NCI-H748 treated with DMSO at 0.1 percent for 48 hours (cell line): ENCODE measurements around the gene TCTN3.
"Not testable (repeated sequence)": the region's sequence is repeated elsewhere in the genome, so short reads cannot be mapped to it uniquely, and the experiment has no call there.

Source experiments
- DNase-seq: peaks from one replicate; lab custom pipeline; 2025; lab: John Stamatoyannopoulos, UW

TCTN3 gene

GRCh38 chr10:95683966-95684365, 9.8 kb downstream of the TCTN3 start:
- no peak for DNase-seq

DNA sequence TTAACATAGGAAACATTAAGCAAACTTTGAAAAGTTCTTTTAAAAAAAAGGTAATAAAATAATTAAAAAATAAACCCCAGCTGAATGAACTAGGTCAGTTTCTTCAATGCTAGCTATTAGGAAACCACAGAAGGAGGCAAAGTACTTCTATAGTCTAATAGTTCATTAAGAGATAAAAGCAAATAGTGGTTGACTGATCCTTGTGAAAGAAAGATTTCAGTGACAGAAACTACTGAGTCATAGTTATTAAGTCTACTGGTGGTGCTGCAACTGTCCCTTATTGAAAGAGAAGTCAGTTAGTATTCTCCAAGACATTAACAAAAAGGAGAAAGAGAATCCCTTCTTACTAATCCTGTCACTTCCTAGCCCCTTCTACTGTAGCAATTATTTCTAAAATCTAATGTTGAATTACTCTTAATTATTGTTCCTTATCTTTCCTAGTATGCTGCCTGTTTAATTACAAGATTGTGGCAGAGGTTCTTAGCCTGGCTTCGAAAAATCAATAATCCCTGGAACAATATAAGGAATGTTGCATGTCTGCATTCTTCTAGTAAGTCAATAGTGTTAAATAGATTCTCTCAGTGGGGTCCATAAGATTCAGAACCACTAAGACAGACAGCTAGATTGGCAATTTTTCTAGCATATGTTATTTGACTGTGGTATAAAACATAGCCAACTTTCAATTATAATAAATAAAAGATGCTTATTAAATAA, 18.2 kb downstream of the TCTN3 start:
- no peak for DNase-seq

DNA sequence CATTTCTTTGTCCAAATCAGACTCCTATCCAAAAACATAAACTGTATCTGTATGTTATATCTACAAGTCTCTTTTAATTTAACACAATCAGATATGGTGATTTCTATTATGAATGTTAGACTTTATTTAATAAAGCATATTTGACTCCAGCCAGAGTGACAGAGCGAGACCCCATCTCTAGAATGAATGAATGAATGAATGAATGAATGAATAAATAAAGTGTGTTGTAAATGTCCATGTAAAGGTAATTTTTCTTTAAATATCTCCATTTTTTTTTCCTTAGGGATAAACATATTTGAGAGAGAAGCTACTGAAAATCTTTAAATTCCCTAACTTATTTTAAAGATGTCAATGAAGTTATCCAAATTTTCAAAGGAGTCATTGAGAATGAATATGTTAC, 19.1 kb downstream of the TCTN3 start:
- DNase-seq: no peak

DNA sequence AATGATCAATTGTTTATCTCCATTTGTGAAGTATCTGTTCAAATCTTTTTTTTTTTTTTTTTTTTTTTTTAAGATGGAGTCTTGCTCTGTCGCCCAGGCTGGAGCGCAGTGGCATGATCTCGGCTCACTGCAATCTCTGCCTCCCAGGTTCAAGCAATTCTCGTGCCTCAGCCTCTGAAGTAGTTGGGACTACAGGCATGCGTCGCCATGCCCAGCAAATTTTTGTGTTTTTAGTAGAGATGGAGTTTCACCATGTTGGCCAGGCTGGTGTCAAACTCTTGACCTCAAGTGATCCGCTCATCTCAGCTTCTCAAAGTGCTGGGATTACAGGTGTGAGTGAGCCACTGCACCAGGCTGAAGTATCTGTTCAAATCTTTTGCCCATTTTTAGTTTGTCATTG, 21.1 kb downstream of the TCTN3 start:
- not testable (repeated sequence) for DNase-seq

DNA sequence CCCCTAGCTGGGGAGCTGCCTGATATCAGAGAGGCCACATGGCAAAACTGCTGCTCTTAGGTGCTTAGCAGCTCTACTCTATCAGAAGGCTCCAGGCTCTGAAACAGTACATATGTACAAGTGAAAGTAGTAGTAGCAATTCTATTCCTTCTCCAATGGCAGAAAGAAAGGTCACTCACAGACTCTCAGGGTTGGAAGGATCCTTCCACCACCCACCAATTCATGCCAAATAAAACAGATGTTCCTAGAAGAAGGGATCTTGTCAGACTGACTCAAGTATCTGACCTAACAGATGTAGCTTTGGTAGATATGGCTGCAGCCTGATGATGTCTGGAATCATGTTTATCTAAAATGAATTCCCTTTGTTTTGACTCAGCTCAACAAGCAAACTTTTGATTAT, 29.2 kb downstream of the TCTN3 start:
- DNase-seq: no peak

GRCh38 chr10:95663496-95663895, 30.2 kb downstream of the TCTN3 start:
- DNase-seq: no peak

GRCh38 chr10:95661818-95662217, 31.9 kb downstream of the TCTN3 start:
- DNase-seq: no peak

- no peak for DNase-seq
Measured at GRCh38 chr10:95660283-95660682, 33.4 kb downstream of the TCTN3 start.

DNA sequence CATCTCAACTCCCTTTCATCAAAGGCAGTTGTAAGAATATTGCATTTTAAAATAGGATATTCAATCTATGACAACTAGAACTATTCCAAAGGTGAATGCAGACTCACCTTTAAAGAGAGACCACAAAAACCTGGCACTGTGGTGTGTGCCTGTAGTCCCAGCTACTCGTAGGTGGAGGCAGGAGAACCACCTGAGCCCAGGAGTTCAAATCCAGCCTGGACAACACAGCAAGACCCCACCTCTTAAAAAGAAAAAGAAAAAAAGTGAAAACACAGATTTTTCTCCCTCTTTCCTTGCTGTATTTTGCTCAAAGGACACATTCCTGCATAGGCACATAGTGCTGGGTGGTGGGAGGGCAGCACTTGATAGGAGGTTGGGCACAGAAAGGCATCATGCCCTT, 36.5 kb downstream of the TCTN3 start:
- no peak for DNase-seq

GRCh38 chr10:95656291-95657164, 37.2 kb downstream of the TCTN3 start, which contains the start of gene ALDH18A1:
Gene ALDH18A1 (minus strand): TSS chr10:95656711. CDS start chr10:95653377, 3,334 bp downstream.
- peak; percentile 23 for DNase-seq

DNA sequence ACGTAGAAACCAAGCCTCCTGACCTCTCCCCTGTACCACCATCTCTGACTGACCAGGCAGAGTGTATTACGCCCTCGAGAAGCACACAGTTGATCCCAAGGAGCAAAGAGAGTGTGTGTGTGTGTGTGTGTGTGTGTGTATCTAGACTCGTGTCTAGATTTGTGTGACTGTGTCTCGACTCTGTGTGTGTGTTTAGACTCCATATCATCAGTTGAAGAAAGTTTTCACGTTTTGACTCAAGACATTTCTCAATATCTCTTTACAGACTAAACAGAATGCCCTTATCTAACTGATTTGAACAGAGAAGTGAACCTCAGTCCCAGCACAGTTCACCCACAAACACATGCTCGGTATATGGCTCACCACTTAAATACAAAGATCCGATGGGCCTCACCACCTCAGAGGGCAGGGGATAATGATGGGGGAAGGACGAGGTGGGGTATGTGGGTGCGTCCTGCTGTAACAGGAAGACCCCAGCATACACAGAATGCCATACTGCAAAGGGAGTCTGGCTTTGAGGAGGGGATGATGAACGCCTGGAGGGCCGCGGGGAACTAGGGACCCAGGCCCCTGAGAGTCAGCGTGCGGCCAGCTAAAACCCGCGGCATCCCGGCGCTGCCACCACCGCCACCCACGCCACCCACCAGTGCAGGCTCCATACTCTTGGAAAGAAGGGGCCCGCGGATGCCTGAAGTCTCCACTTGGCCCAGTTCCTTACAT, 38.0 kb downstream of the TCTN3 start:
- no peak for DNase-seq

DNA sequence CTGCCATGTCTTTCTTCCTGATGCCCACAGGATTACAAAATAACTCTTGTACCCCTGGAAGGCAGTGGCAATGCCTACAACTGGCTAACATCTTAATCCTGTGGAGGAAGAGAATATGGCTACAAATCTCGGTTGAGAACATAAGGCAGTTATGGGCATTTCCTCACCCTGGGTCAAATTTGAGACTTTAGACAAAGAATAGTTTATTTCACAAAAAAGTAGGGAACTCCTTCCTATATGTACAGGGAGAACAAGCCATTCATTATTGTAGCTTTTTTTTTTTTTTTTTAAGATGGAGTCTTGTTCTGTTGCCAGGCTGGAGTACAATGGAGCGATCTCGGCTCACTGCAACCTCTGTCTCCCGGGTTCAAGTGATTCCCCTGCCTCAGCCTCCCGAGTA, 39.8 kb downstream of the TCTN3 start:
- DNase-seq: no peak

DNA sequence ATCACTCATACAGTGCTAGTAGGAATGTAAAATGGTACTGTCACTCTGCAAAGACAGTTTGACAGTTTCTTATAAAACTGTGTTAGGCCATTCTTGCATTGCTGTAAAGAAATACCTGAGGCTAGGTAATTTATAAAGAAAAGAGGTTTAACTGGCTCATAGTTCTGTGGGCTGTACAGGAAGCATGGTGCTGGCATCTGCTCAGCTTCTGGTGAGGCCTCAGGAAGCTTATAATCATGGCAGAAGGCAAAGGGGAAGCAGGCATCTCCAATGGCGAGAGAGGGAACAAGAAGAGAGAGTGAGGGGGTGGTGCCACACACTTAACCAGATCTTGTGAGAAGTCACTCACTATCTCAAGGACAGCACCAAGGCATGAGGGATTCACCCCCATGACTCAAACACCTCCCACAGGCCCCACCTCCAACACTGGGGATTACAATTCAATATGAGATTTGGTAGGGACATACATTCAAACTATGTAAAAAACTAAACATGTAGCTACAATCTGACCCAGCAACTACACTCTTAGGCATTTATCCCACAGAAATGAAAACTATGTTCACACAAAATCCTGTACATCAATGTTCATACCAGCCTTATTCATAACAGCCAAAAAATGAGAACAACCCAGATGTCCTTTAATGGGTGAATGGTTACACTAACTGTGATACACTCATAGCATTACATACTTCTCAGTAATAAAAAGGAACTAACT, 42.2 kb downstream of the TCTN3 start:
- no peak for DNase-seq

DNA sequence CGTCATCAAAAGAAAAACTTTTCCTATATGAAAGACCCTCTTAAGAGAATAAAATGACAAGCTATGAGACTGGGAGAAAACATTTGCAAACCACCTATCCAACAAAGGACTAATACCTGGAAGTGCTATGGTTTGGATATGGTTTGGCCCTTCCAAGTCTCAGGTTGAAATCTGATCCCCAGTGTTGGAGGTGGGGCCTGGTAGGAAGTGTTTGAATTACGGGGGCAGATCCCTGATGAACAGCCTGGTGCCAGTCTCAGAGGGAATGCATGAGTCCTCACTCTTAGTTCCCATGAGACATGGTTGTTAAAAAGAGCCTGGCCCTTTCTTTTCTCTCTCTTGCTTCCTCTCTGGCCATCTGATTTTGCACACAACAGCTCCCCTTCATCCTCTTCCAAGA, 43.5 kb downstream of the TCTN3 start:
- DNase-seq: no peak

- no peak for DNase-seq
Measured at GRCh38 chr10:95648138-95648537, 45.6 kb downstream of the TCTN3 start.

- DNase-seq: no peak
Measured at GRCh38 chr10:95646160-95646559, 47.6 kb downstream of the TCTN3 start.

DNA sequence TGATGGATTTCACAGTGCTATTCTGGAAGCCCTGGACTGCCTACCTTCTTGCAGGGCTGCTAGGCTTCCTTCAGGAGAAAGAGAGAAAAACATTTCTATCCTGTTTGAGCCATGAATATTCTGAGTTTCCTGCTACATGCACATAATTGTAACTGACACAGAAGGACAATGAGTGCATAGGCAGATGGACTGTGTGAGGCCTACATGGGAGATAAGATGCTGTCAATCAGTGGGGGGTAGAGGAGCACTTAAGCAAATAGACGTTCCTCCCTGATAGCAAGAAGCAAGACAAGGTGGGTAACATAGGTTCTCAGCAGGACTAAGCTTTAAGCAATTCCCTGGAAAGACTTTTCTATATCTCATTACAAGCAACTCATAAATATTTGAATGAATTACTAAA, 48.8 kb downstream of the TCTN3 start:
- no peak for DNase-seq

GRCh38 chr10:95640891-95641315, 52.8 kb downstream of the TCTN3 start:
- no peak for DNase-seq

DNA sequence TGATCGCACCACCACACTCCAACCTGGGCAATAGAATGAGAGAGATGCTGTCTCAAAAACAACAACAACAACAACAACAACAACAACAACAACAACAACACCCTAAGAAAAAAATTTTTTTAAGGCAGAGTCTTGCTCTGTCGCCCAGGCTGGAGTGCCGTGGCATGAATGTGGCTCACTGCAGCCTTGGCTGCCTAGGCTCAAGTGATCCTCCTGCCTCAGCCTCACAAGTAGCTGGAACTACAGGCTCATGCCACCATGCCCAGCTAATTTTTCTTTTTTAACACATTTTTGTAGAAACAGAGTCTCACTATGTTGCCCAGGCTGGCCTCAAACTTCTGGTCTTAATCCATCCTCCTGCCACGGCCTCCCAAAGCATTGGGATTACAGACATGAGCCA, 55.8 kb downstream of the TCTN3 start:
- DNase-seq: no peak

DNA sequence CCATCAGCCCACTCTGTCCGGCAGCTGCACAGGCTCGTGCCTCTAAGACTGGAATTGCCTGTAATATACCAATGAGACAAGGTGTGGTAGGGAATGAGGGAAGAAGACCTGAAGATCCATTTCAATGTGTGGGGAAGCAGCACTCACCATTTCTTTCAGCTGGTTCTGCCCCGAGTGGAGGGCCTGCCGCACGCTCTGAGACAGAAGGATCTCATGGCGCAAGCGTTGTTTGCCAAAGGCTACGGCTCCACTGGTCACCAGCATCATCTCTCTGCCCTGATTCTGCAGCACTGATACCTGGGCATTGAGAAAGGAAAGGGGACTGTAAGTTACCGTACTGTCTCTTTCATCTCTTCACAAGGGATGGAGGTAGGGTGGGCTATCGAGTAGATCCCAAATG, 56.6 kb downstream of the TCTN3 start:
- no peak for DNase-seq

- DNase-seq: no peak
Measured at GRCh38 chr10:95635319-95635733, 58.4 kb downstream of the TCTN3 start.

DNA sequence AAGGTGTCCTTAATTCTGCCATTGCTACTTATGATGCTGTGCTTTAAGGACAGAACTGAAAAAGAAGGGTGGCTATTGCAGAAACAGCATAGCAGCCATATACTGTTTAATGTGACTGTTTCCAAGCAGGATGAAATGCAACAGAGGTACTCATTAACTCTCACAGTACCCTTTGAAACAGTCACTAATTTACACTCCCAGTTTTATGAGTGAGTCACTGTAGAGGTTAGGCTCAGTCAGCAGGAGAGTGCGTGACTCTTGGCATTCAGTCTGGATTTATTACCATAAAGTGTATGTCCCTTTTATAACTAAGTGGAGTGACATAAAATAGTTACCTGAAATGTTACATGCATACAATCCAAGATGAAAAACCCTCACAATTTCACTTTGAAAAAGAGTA, 64.9 kb downstream of the TCTN3 start:
- DNase-seq: no peak
